GM12892 (cell line): Measurements from ENCODE around the gene CST3.

Experiments used
- POLR2A ChIP-seq: IDR thresholded peaks from 2 replicates; pipeline ENCODE4 v1.6.1; 2011; ENCODE audit warnings: low read depth, low read length, control low read depth
- POLR2AphosphoS5 ChIP-seq: IDR thresholded peaks from 2 replicates; pipeline ENCODE4 v1.6.1; 2011; ENCODE audit warnings: low read depth, low read length, control low read depth
- TAF1 ChIP-seq: IDR thresholded peaks from 2 replicates; pipeline ENCODE4 v1.6.1; 2011; ENCODE audit warnings: low read depth, mild to moderate bottlenecking, control low read depth, low read length, borderline replicate concordance

DNA sequence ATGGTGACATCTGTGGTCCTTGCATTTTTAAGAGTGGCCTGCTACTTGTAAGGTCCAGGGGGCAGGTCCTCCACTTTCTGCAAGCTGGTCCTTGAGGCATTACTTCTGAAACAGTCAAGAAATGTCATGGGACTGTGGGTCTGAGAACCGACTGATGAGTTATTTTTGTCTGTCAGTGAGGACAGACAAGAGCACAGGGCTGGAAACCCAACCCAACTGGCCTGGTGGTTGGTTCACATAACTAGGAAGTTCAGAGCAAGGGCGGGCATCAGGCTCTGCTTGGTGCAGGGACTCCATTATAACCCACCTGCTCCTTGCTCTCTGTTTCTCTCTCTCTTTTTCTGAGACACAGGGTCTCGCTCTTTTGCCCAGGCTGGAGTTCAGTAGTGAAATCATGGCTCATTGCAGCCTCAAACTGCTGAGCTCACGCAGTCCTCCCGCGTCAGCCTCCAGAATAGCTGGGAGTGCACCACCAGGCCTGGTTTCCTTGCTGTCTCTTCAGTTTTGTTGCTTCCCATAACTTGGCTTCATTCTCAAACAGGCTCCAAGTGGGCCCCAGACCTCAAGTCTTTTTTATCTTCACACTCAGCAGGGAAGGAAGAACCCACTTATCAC lies 9.2 kb downstream of the CST3 start:
- TF ChIP-seq POLR2A: no peak
- no peak for TF ChIP-seq TAF1
- no peak for TF ChIP-seq POLR2AphosphoS5
